ENCODE results near the gene TMEM41A. TPM values are rescaled to one million over a fixed set of nuclear protein-coding genes. Genes with fewer than 3 reads are reported as not detected.

Gene TMEM41A
- total RNA-seq, 1 donor from 2014 or later: 22.1 TPM

GRCh38 chr3:185439745-185440466 lies 58.9 kb downstream of the TMEM41A start:
- no peak for TF ChIP-seq CTCF (IDR thresholded peaks at IDR 0.05; ENCODE audit: insufficient read depth, low read length, poor library complexity, severe bottlenecking)
- H3K36me3 ChIP-seq (ENCODE audit: control insufficient read depth, insufficient read depth, low read length): no peaks in the 10 kb centered on the region
- no peak overlapping the region for H3K4me3 ChIP-seq (ENCODE audit: low read depth, low read length)
- H3K27me3 ChIP-seq (ENCODE audit: control insufficient read depth, insufficient read depth, low read length): no peaks in the 10 kb centered on the region
- no peak for DNase-seq (ENCODE audit: low read depth)

Other genes with a start within 250 kb of the TMEM41A start
- gene EHHADH, start 245.0 kb downstream of the TMEM41A start, total RNA-seq: 5.9 and 9.0 TPM in 2 replicates
- 33.5 and 41.3 TPM in 2 replicates for gene MAP3K13, start 135.9 kb downstream of the TMEM41A start, total RNA-seq
- 2.5 and 4.3 TPM in 2 replicates for gene LIPH, start 53.6 kb upstream of the TMEM41A start, total RNA-seq
- 18.5 and 22.3 TPM in 2 replicates for gene SENP2, start 87.3 kb upstream of the TMEM41A start, total RNA-seq